GM12878 (cell line): ENCODE results near the gene SLC17A7. TPM values are rescaled to one million over a fixed set of nuclear protein-coding genes. Genes with fewer than 3 reads are reported as not detected.

ENCODE experiments used
- ATAC-seq: fragments of 200-7000 bp; cut with Tn5 transposase; 3 replicates; pipeline ENCODE4 v1.9.1; 2020; ENCODE audit warnings: mild to moderate bottlenecking, moderate library complexity
- BruUV-seq: library from RNA; stranded (reverse); fragments of 400-500 nt; replicated peaks from 2 replicates; lab custom pipeline; 2021; lab: Mats Ljungman, UMichigan
- CTCF ChIA-PET: fragments of 300-600 bp; sonication (Branson Sonifier 250); formaldehyde crosslinking; extraction: SDS; loops from one replicate; lab custom pipeline; 2021; ENCODE audit warnings: inconsistent platforms; lab: Yijun Ruan, JAX
- POLR2A ChIA-PET: fragments of 350-600 bp; formaldehyde crosslinking; extraction: SDS; loops from one replicate; lab custom pipeline; 2021; ENCODE audit warnings: inconsistent platforms; lab: Charles Lee
- RAD21 ChIA-PET: fragments of 300-600 bp; sonication (Branson Sonifier 250); formaldehyde crosslinking; loops from one replicate; lab custom pipeline; 2023; ENCODE audit warnings: antibody characterized with exemption; ENCODE audit not compliant: unreplicated experiment; lab: Charles Lee
- SMC1A ChIA-PET: fragments of 300-600 bp; sonication (Branson Sonifier 250); formaldehyde crosslinking; loops from one replicate; lab custom pipeline; 2023; ENCODE audit not compliant: unreplicated experiment, uncharacterized antibody; lab: Charles Lee
- DNase-seq: peaks from one replicate; pipeline ENCODE4 v3.0.0-alpha.2; 2011; ENCODE audit warnings: low read depth, low spot score
- FAIRE-seq: peaks from 3 replicates; lab custom pipeline; 2011; peaks lifted over from hg19 to GRCh38; lab: Jason Lieb, UNC
- H2AFZ ChIP-seq: 2 replicates; pipeline ENCODE4 v1.6.0; 2011; ENCODE audit warnings: low read depth, low read length, control low read depth; ENCODE audit not compliant: control insufficient read depth
- H3K27ac ChIP-seq: 2 replicates; pipeline ENCODE4 v1.5.1; 2011; ENCODE audit warnings: control low read depth; ENCODE audit not compliant: control insufficient read depth, insufficient read depth
- H3K27me3 ChIP-seq, 2 experiments: replicated peaks in 1 of 2; 2 replicates each; pipeline versions ENCODE4 v1.6.0 to v1.6.1; 2011; ENCODE audit warnings: low read length in 1 of 2; ENCODE audit not compliant: control insufficient read depth in 2 of 2, insufficient read depth in 2 of 2
- H3K36me3 ChIP-seq, 2 experiments: 2 replicates each; pipeline ENCODE4 v1.5.1; 2011; ENCODE audit warnings: low read length in 1 of 2; ENCODE audit not compliant: control insufficient read depth in 2 of 2, insufficient read depth in 2 of 2
- H3K4me1 ChIP-seq: 2 replicates; pipeline ENCODE4 v1.6.1; 2011; ENCODE audit warnings: mild to moderate bottlenecking, low read length, moderate library complexity, mixed read lengths; ENCODE audit not compliant: control insufficient read depth, insufficient read depth
- H3K4me2 ChIP-seq: 2 replicates; pipeline ENCODE4 v1.6.0; 2011; ENCODE audit warnings: control low read depth; ENCODE audit not compliant: control insufficient read depth, insufficient read depth
- H3K4me3 ChIP-seq: fragments of 200-600 bp; sonication (generic); 2 replicates; pipeline ENCODE4 v1.5.1; 2016
- H3K79me2 ChIP-seq: 2 replicates; pipeline ENCODE4 v1.6.0; 2011; ENCODE audit warnings: low read length; ENCODE audit not compliant: control insufficient read depth, insufficient read depth
- H3K9ac ChIP-seq: 2 replicates; pipeline ENCODE4 v1.8.0; 2011; ENCODE audit warnings: low read length, control low read depth, mixed read lengths; ENCODE audit not compliant: control insufficient read depth, insufficient read depth
- H3K9me3 ChIP-seq: replicated peaks from 3 replicates; pipeline ENCODE4 v1.5.1; 2011; ENCODE audit warnings: mild to moderate bottlenecking, low read length; ENCODE audit not compliant: control insufficient read depth, insufficient read depth
- H4K20me1 ChIP-seq: 2 replicates; pipeline ENCODE4 v1.6.0; 2011; ENCODE audit not compliant: control insufficient read depth, insufficient read depth
- BMI1 ChIP-seq: fragments of 450-650 bp; IDR thresholded peaks from 2 replicates; pipeline ENCODE4 v1.6.1; 2016; ENCODE audit warnings: mild to moderate bottlenecking, moderate library complexity, borderline replicate concordance
- CBFB ChIP-seq: IDR thresholded peaks from 2 replicates; pipeline ENCODE4 v1.6.1; 2016; ENCODE audit warnings: antibody characterized with exemption, low read depth
- CEBPB ChIP-seq, 2 experiments: fragments of 150-350 bp in 1 of 2; IDR thresholded peaks; 2 replicates each; pipeline ENCODE4 v1.6.1; 2012 to 2014; ENCODE audit warnings: low read depth in 2 of 2, low read length in 2 of 2, borderline replicate concordance in 1 of 2, inconsistent platforms in 1 of 2
- HDGF ChIP-seq: fragments of 450-650 bp; IDR thresholded peaks from 2 replicates; pipeline ENCODE4 v1.6.1; 2016; ENCODE audit warnings: antibody characterized with exemption
- JUNB ChIP-seq: IDR thresholded peaks from 2 replicates; pipeline ENCODE4 v1.6.1; 2016; ENCODE audit warnings: antibody characterized with exemption, mild to moderate bottlenecking
- LARP7 ChIP-seq: fragments of 450-650 bp; IDR thresholded peaks from 2 replicates; pipeline ENCODE4 v1.6.1; 2017; ENCODE audit warnings: mild to moderate bottlenecking
- MTA3 ChIP-seq: IDR thresholded peaks from 2 replicates; pipeline ENCODE4 v1.6.1; 2012; ENCODE audit warnings: low read length, inconsistent platforms, borderline replicate concordance
- MXI1 ChIP-seq: fragments of 150-350 bp; IDR thresholded peaks from 2 replicates; pipeline ENCODE4 v1.6.1; 2011; ENCODE audit warnings: low read depth, mild to moderate bottlenecking, inconsistent platforms, low read length, improper control_type of control experiment
- NR2C2 ChIP-seq: IDR thresholded peaks from 2 replicates; pipeline ENCODE4 v1.6.1; 2011; ENCODE audit warnings: borderline replicate concordance, low read depth; ENCODE audit not compliant: control insufficient read depth, insufficient read length
- SMAD5 ChIP-seq: IDR thresholded peaks from 2 replicates; pipeline ENCODE4 v1.6.1; 2016; ENCODE audit warnings: antibody characterized with exemption, low read depth
- TAF1 ChIP-seq: IDR thresholded peaks from 2 replicates; pipeline ENCODE4 v1.6.1; 2011; ENCODE audit warnings: mild to moderate bottlenecking, low read depth, low read length, borderline replicate concordance
- TARDBP ChIP-seq: IDR thresholded peaks from 2 replicates; pipeline ENCODE4 v1.6.1; 2016; ENCODE audit warnings: borderline replicate concordance
- TBL1XR1 ChIP-seq: IDR thresholded peaks from 2 replicates; pipeline ENCODE4 v1.6.1; 2012; ENCODE audit warnings: low read depth, low read length, improper control_type of control experiment
- ZSCAN29 ChIP-seq: fragments of 450-650 bp; IDR thresholded peaks from 2 replicates; pipeline ENCODE4 v1.6.1; 2017; ENCODE audit warnings: mild to moderate bottlenecking, moderate library complexity
- ZZZ3 ChIP-seq: IDR thresholded peaks from 2 replicates; pipeline ENCODE4 v1.6.1; 2011; ENCODE audit warnings: low read depth; ENCODE audit not compliant: control insufficient read depth, insufficient read length
- WGBS: methylation state at CpG from one replicate; pipeline ENCODE4 v1.1.6; 2016; ENCODE audit warnings: low lambda C conversion rate; ENCODE audit not compliant: insufficient replicate concordance, insufficient coverage; ENCODE audit errors: missing lambda C conversion rate; 5-methylcytosine and 5-hydroxymethylcytosine counted together
- in situ Hi-C: fragments of 300-500 bp; cut with MboI; formaldehyde crosslinking; loops from 9 replicates; pipeline ENCODE4 v1.14.3; 2018; ENCODE audit warnings: mixed read lengths
- intact Hi-C: fragments of 100-400 bp; cut with micrococcal nuclease; formaldehyde crosslinking; loops from one replicate; pipeline ENCODE4 v1.14.2; 2022; ENCODE audit not compliant: unreplicated experiment
- polyA plus RNA-seq, 11 experiments: library from polyadenylated mRNA; depleted of rRNA in 4 of 11; unstranded in 6 of 11; stranded (reverse) in 5 of 11; fragments of >200 nt; fragmentation: Nextera tagmentation in 4 of 11; fragmentation: Illumina TruSeq in 1 of 11; extraction: Ambion mirVana in 4 of 11; extraction: Trizol in 1 of 11; gene quantifications; 1 replicate in 1 of 11; 2 replicates in 10 of 11; pipeline versions ENCODE4 v1.2.1 to v1.2.3, GENCODE V29; 2011 to 2016; ENCODE audit warnings: inconsistent platforms in 2 of 11, missing spikeins in 2 of 11, low read depth in 1 of 11
- total RNA-seq, 4 experiments: library from RNA; depleted of rRNA in 3 of 4; stranded (reverse); fragments of >200 nt in 3 of 4; fragmentation: Illumina TruSeq in 1 of 4; extraction: Trizol in 1 of 4; gene quantifications; 2 replicates each; pipeline versions ENCODE4 v1.2.1 to v1.2.3, GENCODE V29; 2013 to 2021
- TF ChIP-seq, protein P1 (sequence below): fragments of 450-650 bp; IDR thresholded peaks from 2 replicates; pipeline ENCODE4 v1.6.1; 2016; ENCODE audit warnings: mild to moderate bottlenecking
- TF ChIP-seq, protein P2 (sequence below): IDR thresholded peaks from 2 replicates; pipeline ENCODE4 v1.6.1; 2012; ENCODE audit warnings: mild to moderate bottlenecking, low read depth, low read length
- TF ChIP-seq, protein P3 (sequence below): IDR thresholded peaks from 2 replicates; pipeline ENCODE4 v1.6.1; 2011; ENCODE audit warnings: borderline replicate concordance, low read depth, mild to moderate bottlenecking, moderate library complexity, low read length; ENCODE audit not compliant: insufficient read depth, poor library complexity, severe bottlenecking
- TF ChIP-seq, protein P4 (sequence below): IDR thresholded peaks from 2 replicates; pipeline ENCODE4 v1.6.1; 2012; ENCODE audit warnings: low read depth, low read length, improper control_type of control experiment

The SLC17A7 gene
- total and polyA plus RNA-seq, 10 of the 15 experiments (the other 5 are each of a cell fraction or from before 2014, with no cell fraction given): 0.03 to 0.24 (median 0.06) TPM; not detected in 6

DNA sequence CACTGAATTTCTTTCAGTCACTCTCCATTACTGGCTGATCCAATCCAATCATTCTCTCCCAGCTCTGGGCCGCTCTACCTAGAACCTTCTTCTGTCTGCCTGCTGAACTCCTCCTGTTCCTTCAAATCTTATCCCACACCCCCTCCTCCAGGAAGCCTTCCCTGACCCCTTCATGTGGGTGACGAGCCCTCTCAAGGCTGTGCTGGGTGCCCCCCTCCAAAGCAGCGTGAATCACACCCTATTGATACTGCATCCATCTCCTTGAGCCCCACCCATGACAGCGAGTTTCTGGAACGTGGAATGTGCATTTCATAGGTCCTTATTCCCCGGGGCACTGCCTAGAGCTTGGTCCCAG, 7.1 kb upstream of the SLC17A7 start:
- ChIA-PET CTCF (interaction anchor here (1.0 to 1.3 kb wide), 2 partner anchors 25 to 122 kb away, joined by 3 to 5 read pairs; partner anchors contain the start of gene FLT3LG), SMC1A (interaction anchor here (0.9 kb wide), 1 partner anchor 25 kb away, joined by 4 read pairs; the partner anchor contains the start of gene FLT3LG), RAD21 (no interaction called here), POLR2A (interaction anchor here (2.4 kb wide), 1 partner anchor 22 kb away, joined by 5 read pairs; no protein-coding TSS in a partner anchor)
- no peak for ATAC-seq
- Histone ChIP-seq H3K4me2 (no peak overlapping the region), H3K36me3 (peaks cover 2 to 6% of the 10 kb centered on the region in 2 experiments; a peak in 3 of 4 replicates), H3K27me3 (no peaks in the 10 kb centered on the region), H3K79me2 (peaks cover 19% of the 10 kb centered on the region), H2AFZ (no peak overlapping the region), H3K9me3 (no peaks in the 10 kb centered on the region), H3K27ac (no peak overlapping the region), H3K4me3 (no peak overlapping the region), H4K20me1 (no peaks in the 10 kb centered on the region; the same call in 1 of the 2 replicates), H3K4me1 (peaks cover 5% of the 10 kb centered on the region), H3K9ac (no peak overlapping the region)
- FAIRE-seq: no peak
- 91% methylated on average over 5 of the region's 6 CpGs for WGBS
- intact Hi-C loops: no loop called here
- in situ Hi-C loops: no loop called here
- TF ChIP-seq TAF1: no peak
- TF ChIP-seq TBL1XR1: no peak
- TF ChIP-seq, protein P1, sequence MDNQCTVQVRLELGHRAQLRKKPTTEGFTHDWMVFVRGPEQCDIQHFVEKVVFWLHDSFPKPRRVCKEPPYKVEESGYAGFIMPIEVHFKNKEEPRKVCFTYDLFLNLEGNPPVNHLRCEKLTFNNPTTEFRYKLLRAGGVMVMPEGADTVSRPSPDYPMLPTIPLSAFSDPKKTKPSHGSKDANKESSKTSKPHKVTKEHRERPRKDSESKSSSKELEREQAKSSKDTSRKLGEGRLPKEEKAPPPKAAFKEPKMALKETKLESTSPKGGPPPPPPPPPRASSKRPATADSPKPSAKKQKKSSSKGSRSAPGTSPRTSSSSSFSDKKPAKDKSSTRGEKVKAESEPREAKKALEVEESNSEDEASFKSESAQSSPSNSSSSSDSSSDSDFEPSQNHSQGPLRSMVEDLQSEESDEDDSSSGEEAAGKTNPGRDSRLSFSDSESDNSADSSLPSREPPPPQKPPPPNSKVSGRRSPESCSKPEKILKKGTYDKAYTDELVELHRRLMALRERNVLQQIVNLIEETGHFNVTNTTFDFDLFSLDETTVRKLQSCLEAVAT: no peak
- no peak for TF ChIP-seq MXI1
- TF ChIP-seq BMI1: no peak
- TF ChIP-seq, protein P2, sequence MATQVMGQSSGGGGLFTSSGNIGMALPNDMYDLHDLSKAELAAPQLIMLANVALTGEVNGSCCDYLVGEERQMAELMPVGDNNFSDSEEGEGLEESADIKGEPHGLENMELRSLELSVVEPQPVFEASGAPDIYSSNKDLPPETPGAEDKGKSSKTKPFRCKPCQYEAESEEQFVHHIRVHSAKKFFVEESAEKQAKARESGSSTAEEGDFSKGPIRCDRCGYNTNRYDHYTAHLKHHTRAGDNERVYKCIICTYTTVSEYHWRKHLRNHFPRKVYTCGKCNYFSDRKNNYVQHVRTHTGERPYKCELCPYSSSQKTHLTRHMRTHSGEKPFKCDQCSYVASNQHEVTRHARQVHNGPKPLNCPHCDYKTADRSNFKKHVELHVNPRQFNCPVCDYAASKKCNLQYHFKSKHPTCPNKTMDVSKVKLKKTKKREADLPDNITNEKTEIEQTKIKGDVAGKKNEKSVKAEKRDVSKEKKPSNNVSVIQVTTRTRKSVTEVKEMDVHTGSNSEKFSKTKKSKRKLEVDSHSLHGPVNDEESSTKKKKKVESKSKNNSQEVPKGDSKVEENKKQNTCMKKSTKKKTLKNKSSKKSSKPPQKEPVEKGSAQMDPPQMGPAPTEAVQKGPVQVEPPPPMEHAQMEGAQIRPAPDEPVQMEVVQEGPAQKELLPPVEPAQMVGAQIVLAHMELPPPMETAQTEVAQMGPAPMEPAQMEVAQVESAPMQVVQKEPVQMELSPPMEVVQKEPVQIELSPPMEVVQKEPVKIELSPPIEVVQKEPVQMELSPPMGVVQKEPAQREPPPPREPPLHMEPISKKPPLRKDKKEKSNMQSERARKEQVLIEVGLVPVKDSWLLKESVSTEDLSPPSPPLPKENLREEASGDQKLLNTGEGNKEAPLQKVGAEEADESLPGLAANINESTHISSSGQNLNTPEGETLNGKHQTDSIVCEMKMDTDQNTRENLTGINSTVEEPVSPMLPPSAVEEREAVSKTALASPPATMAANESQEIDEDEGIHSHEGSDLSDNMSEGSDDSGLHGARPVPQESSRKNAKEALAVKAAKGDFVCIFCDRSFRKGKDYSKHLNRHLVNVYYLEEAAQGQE: no peak
- TF ChIP-seq NR2C2: no peak
- no peak for TF ChIP-seq SMAD5
- no peak for TF ChIP-seq CEBPB (IDR thresholded peaks at IDR 0.05; ENCODE audit: borderline replicate concordance in 1 of 2, low read depth in 2 of 2, low read length in 2 of 2)
- TF ChIP-seq TARDBP: no peak
- TF ChIP-seq ZSCAN29: no peak
- TF ChIP-seq ZZZ3: no peak
- TF ChIP-seq, protein P3, sequence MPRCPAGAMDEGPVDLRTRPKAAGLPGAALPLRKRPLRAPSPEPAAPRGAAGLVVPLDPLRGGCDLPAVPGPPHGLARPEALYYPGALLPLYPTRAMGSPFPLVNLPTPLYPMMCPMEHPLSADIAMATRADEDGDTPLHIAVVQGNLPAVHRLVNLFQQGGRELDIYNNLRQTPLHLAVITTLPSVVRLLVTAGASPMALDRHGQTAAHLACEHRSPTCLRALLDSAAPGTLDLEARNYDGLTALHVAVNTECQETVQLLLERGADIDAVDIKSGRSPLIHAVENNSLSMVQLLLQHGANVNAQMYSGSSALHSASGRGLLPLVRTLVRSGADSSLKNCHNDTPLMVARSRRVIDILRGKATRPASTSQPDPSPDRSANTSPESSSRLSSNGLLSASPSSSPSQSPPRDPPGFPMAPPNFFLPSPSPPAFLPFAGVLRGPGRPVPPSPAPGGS: no peak
- TF ChIP-seq, protein P4, sequence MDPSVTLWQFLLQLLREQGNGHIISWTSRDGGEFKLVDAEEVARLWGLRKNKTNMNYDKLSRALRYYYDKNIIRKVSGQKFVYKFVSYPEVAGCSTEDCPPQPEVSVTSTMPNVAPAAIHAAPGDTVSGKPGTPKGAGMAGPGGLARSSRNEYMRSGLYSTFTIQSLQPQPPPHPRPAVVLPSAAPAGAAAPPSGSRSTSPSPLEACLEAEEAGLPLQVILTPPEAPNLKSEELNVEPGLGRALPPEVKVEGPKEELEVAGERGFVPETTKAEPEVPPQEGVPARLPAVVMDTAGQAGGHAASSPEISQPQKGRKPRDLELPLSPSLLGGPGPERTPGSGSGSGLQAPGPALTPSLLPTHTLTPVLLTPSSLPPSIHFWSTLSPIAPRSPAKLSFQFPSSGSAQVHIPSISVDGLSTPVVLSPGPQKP: no peak
- TF ChIP-seq HDGF: no peak
- TF ChIP-seq MTA3: no peak
- TF ChIP-seq JUNB: no peak
- no peak for TF ChIP-seq LARP7
- no peak for TF ChIP-seq CBFB
- no peak for DNase-seq
- no TSS peak for BruUV-seq
